GM12891 (cell line): ENCODE data around the gene PKLR.

Experiments used
- POLR2A ChIP-seq: IDR thresholded peaks from 2 replicates; pipeline ENCODE4 v1.6.1; 2011; ENCODE audit warnings: low read depth, low read length, control low read depth
- POLR2AphosphoS5 ChIP-seq: IDR thresholded peaks from 2 replicates; pipeline ENCODE4 v1.6.1; 2011; ENCODE audit warnings: low read depth, low read length, control low read depth
- TAF1 ChIP-seq: IDR thresholded peaks from 2 replicates; pipeline ENCODE4 v1.6.1; 2011; ENCODE audit warnings: low read depth, low read length, control low read depth

DNA sequence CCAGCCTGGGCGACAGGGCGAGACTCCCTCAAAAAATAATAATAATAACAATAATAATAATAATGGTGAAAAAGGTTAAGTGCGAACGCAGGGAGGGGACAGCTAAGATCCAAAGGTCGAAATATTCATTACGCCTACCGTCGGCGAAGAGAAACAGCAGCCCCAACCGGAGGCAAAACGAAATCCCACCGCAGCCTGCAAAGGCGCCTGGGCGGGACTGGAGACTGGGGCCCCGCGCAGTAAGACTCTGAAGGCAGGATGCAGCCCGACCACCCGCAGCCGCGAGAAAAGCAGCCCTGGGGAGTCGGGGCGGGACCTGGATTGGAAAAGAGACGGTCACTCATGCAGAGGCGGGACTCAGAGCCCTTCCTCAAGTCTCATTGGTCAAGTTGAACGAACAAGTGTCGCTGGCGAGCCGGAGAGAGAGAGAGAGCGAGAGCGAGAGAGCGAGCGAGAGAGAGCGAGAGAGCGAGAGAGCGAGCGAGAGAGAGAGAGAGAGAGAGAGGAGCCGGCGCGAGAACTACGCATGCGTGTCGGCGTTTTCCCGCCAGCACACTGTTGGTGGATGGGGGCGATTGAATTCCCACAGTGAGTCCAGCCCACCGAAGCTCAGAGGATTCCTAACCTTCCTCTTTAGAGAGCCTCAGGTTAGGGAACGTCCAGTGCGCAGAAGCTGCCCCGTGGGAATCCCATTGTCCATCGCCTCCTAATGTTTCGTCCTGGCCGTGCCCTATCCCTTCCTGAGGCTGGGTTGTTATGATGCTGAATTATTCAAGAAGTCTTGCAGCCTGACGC lies 56.7 kb downstream of the PKLR start:
- peak; percentile 80; the same call in 1 of the 2 replicates for TF ChIP-seq TAF1
- TF ChIP-seq POLR2A = peak; percentile 92
- TF ChIP-seq POLR2AphosphoS5 = peak; percentile 94
